ENCODE data around the gene NEMP2. TPM values are rescaled to one million over a fixed set of nuclear protein-coding genes. Genes with fewer than 3 reads are reported as not detected.
"Not testable (repeated sequence)": the region's sequence is repeated elsewhere in the genome, so short reads cannot be mapped to it uniquely, and the experiment has no call there.

The NEMP2 gene
- total RNA-seq, 2 experiments from 2014 or later = 11.6 to 12.2 TPM

GRCh38 chr2:190497428-190497827 is 37.1 kb downstream of the NEMP2 start:
- CTCF ChIA-PET = no interaction called here
- H3K36me3 Mint-ChIP-seq (ENCODE audit: low read depth) = peaks cover 87% of the 10 kb centered on the region
- DNase-seq = no peak

GRCh38 chr2:190494600-190495227 is 39.8 kb downstream of the NEMP2 start:
- H3K4me1 Mint-ChIP-seq (ENCODE audit: low read depth) = peaks cover 43% of the 10 kb centered on the region
- peak overlapping the region; percentile 66 for H3K27ac Mint-ChIP-seq
- H3K4me3 ChIP-seq (ENCODE audit: low read length); DNase-seq; intact Hi-C loops (cut with DNase I, micrococcal nuclease); H3K27me3 Mint-ChIP-seq; ATAC-seq (ENCODE audit: poor library complexity); H3K27me3 ChIP-seq (ENCODE audit: control insufficient read depth in 1 of 2, insufficient read depth in 2 of 2, low read length in 2 of 2); H3K4me3 Mint-ChIP-seq; CTCF ChIA-PET; H3K4me1 ChIP-seq (ENCODE audit: insufficient read depth, low read length); H3K27ac ChIP-seq (ENCODE audit: low read depth in 1 of 2, low read length in 2 of 2); H3K9me3 ChIP-seq (ENCODE audit: control insufficient read depth in 1 of 2, insufficient read depth in 1 of 2, low read length in 2 of 2): not testable (repeated sequence)
- peaks cover 13% of the 10 kb centered on the region for H3K9me3 Mint-ChIP-seq
- peaks cover 96% of the 10 kb centered on the region for H3K36me3 Mint-ChIP-seq (ENCODE audit: low read depth)
- peaks cover 51% of the 10 kb centered on the region for H3K36me3 ChIP-seq (ENCODE audit: insufficient read depth, low read length)
- POLR2A ChIA-PET = interaction anchor here (0.5 to 1.3 kb wide), 2 partner anchors 12 to 40 kb away, joined by 3 to 5 read pairs; partner anchors contain the start of gene NEMP2

More at GRCh38 chr2:190497428-190497827, 37.1 kb downstream of the NEMP2 start:
- no peaks in the 10 kb centered on the region for H3K27me3 ChIP-seq (ENCODE audit: control insufficient read depth in 1 of 2, insufficient read depth in 2 of 2, low read length in 2 of 2)
- no peaks in the 10 kb centered on the region for H3K9me3 ChIP-seq (ENCODE audit: control insufficient read depth in 1 of 2, insufficient read depth in 1 of 2, low read length in 2 of 2)
- peak overlapping the region; percentile 54 for H3K27ac Mint-ChIP-seq
- intact Hi-C loops (cut with DNase I, micrococcal nuclease) = no loop called here
- H3K4me1 ChIP-seq (ENCODE audit: insufficient read depth, low read length) = no peaks in the 10 kb centered on the region
- no peak for ATAC-seq (ENCODE audit: poor library complexity)
- peaks cover 10% of the 10 kb centered on the region for H3K9me3 Mint-ChIP-seq
- no peak overlapping the region for H3K27ac ChIP-seq (ENCODE audit: low read depth in 1 of 2, low read length in 2 of 2)
- POLR2A ChIA-PET = no interaction called here
- no peak overlapping the region for H3K4me3 ChIP-seq (ENCODE audit: low read length)
- TF ChIP-seq CTCF (IDR thresholded peaks at IDR 0.05) = no peak
- H3K36me3 ChIP-seq (ENCODE audit: insufficient read depth, low read length) = peaks cover 56% of the 10 kb centered on the region
- H3K4me3 Mint-ChIP-seq = no peak overlapping the region
- peaks cover 34% of the 10 kb centered on the region for H3K4me1 Mint-ChIP-seq (ENCODE audit: low read depth)
- no peaks in the 10 kb centered on the region for H3K27me3 Mint-ChIP-seq

- H3K9me3 ChIP-seq (ENCODE audit: control insufficient read depth in 1 of 2, insufficient read depth in 1 of 2, low read length in 2 of 2) = peaks cover 0 to 5% of the 10 kb centered on the region in 2 experiments
- Mint-ChIP-seq H3K4me3 (no peak overlapping the region), H3K27me3 (no peaks in the 10 kb centered on the region), H3K36me3 (ENCODE audit: low read depth) (peaks cover 97% of the 10 kb centered on the region), H3K9me3 (peaks cover 13% of the 10 kb centered on the region), H3K4me1 (ENCODE audit: low read depth) (peaks cover 58% of the 10 kb centered on the region), H3K27ac (peak overlapping the region; percentile 66)
- intact Hi-C loops (cut with DNase I, micrococcal nuclease) = no loop called here
- DNase-seq (no peak), ATAC-seq (ENCODE audit: poor library complexity) (no peak)
- ChIA-PET POLR2A (interaction anchor here (0.8 kb wide), 1 partner anchor 77 kb away, joined by 3 read pairs; no protein-coding TSS in a partner anchor), CTCF (no interaction called here)
- no peaks in the 10 kb centered on the region for H3K27me3 ChIP-seq (ENCODE audit: control insufficient read depth in 1 of 2, insufficient read depth in 2 of 2, low read length in 2 of 2)
- H3K4me3 ChIP-seq (ENCODE audit: low read length) = no peak overlapping the region
- no peak for TF ChIP-seq CTCF (IDR thresholded peaks at IDR 0.05)
- H3K36me3 ChIP-seq (ENCODE audit: insufficient read depth, low read length) = peaks cover 55% of the 10 kb centered on the region
- H3K27ac ChIP-seq (ENCODE audit: low read depth in 1 of 2, low read length in 2 of 2) = no peak overlapping the region
- peaks cover 4% of the 10 kb centered on the region for H3K4me1 ChIP-seq (ENCODE audit: insufficient read depth, low read length)
Measured at GRCh38 chr2:190493095-190493494, 41.4 kb downstream of the NEMP2 start.
